ENCODE results near the gene LGI4.

The LGI4 gene

DNA sequence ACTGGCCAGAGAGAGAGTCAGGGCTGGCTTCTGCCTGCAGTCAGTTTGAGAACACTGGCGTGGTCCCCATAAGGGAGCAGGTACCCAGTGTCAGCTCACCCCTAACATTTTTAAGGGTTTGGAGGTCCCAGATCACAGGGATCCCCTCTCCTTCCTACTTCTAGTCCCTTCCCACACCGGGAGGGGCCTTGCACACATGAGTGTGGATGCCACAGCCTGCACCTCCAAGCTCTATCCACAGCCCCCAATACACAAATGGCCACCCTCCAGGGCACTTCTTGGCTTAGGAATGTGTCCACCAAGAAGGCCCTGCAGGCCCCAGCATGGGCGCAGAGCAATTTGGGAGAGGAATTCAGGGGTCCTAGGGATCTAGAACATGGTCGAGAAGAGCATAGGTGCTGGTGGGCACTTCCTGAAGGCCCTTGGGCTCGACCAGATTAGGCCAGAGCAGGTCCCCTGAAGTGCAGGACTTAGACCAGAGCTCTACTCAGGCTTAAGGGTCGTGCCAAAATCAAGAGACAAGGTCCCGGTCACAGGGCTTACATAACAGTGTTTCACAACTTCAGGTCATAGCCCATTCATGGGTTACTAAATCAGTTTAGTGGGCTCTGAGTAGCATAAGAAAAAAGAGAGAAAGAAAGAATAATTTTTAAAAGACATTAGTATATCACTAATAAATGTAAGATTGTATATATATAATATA lies 35.7 kb upstream of the LGI4 start (continued):
- TF ChIP-seq, protein P1, sequence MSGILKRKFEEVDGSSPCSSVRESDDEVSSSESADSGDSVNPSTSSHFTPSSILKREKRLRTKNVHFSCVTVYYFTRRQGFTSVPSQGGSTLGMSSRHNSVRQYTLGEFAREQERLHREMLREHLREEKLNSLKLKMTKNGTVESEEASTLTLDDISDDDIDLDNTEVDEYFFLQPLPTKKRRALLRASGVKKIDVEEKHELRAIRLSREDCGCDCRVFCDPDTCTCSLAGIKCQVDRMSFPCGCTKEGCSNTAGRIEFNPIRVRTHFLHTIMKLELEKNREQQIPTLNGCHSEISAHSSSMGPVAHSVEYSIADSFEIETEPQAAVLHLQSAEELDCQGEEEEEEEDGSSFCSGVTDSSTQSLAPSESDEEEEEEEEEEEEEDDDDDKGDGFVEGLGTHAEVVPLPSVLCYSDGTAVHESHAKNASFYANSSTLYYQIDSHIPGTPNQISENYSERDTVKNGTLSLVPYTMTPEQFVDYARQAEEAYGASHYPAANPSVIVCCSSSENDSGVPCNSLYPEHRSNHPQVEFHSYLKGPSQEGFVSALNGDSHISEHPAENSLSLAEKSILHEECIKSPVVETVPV (CRISPR knock-in tag; IDR thresholded peaks at IDR 0.05): no peak
- TF ChIP-seq GLIS3 (CRISPR knock-in tag; IDR thresholded peaks at IDR 0.05) (no peak), ARNTL (CRISPR knock-in tag; IDR thresholded peaks at IDR 0.05; ENCODE audit: borderline replicate concordance, low read depth) (no peak), ZNF70 (CRISPR knock-in tag; IDR thresholded peaks at IDR 0.05) (no peak), OSR1 (CRISPR knock-in tag; IDR thresholded peaks at IDR 0.05) (no peak), CSDC2 (CRISPR knock-in tag; IDR thresholded peaks at IDR 0.05) (no peak), ESRRG (CRISPR knock-in tag; IDR thresholded peaks at IDR 0.05) (no peak), ZFP30 (CRISPR knock-in tag; IDR thresholded peaks at IDR 0.05) (no peak)
- TF ChIP-seq, protein P2, sequence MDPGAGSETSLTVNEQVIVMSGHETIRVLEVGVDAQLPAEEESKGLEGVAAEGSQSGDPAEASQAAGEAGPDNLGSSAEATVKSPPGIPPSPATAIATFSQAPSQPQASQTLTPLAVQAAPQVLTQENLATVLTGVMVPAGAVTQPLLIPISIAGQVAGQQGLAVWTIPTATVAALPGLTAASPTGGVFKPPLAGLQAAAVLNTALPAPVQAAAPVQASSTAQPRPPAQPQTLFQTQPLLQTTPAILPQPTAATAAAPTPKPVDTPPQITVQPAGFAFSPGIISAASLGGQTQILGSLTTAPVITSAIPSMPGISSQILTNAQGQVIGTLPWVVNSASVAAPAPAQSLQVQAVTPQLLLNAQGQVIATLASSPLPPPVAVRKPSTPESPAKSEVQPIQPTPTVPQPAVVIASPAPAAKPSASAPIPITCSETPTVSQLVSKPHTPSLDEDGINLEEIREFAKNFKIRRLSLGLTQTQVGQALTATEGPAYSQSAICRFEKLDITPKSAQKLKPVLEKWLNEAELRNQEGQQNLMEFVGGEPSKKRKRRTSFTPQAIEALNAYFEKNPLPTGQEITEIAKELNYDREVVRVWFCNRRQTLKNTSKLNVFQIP (CRISPR knock-in tag; IDR thresholded peaks at IDR 0.05; ENCODE audit: borderline replicate concordance, low read depth): no peak

- TF ChIP-seq CSDC2 (CRISPR knock-in tag; IDR thresholded peaks at IDR 0.05) (no peak), OSR1 (CRISPR knock-in tag; IDR thresholded peaks at IDR 0.05) (no peak), RARB (CRISPR knock-in tag; IDR thresholded peaks at IDR 0.05) (no peak), CREB5 (CRISPR knock-in tag; IDR thresholded peaks at IDR 0.05; ENCODE audit: low read depth) (no peak), ZFP30 (CRISPR knock-in tag; IDR thresholded peaks at IDR 0.05) (no peak), TOX (CRISPR knock-in tag; IDR thresholded peaks at IDR 0.05; ENCODE audit: borderline replicate concordance) (no peak), ZNF70 (CRISPR knock-in tag; IDR thresholded peaks at IDR 0.05) (no peak), TSHZ2 (CRISPR knock-in tag; IDR thresholded peaks at IDR 0.05) (no peak), GLIS3 (CRISPR knock-in tag; IDR thresholded peaks at IDR 0.05) (no peak), SNAI2 (CRISPR knock-in tag; IDR thresholded peaks at IDR 0.05) (no peak), PATZ1 (CRISPR knock-in tag; IDR thresholded peaks at IDR 0.05; ENCODE audit: borderline replicate concordance) (no peak), ZC3H10 (CRISPR knock-in tag; IDR thresholded peaks at IDR 0.05) (no peak), PPARA (CRISPR knock-in tag; IDR thresholded peaks at IDR 0.05; ENCODE audit: borderline replicate concordance) (no peak), TCF4 (CRISPR knock-in tag; IDR thresholded peaks at IDR 0.05; ENCODE audit: borderline replicate concordance) (no peak), ZFP3 (CRISPR knock-in tag; IDR thresholded peaks at IDR 0.05) (no peak), BACH2 (CRISPR knock-in tag; IDR thresholded peaks at IDR 0.05; ENCODE audit: borderline replicate concordance) (no peak)
- TF ChIP-seq, protein P1 (CRISPR knock-in tag; IDR thresholded peaks at IDR 0.05): no peak
- TF ChIP-seq, protein P2 (CRISPR knock-in tag; IDR thresholded peaks at IDR 0.05; ENCODE audit: borderline replicate concordance, low read depth): no peak
- ATAC-seq: no peak
Observed at GRCh38 chr19:35169221-35169995, 34.5 kb upstream of the LGI4 start.
